ENCODE results near the gene AOAH. TPM values are rescaled to one million over a fixed set of nuclear protein-coding genes. Genes with fewer than 3 reads are reported as not detected.

AOAH gene
- total and polyA plus RNA-seq, 4 experiments from 2014 or later: 1.5 to 5.4 (median 4.2) TPM

DNA sequence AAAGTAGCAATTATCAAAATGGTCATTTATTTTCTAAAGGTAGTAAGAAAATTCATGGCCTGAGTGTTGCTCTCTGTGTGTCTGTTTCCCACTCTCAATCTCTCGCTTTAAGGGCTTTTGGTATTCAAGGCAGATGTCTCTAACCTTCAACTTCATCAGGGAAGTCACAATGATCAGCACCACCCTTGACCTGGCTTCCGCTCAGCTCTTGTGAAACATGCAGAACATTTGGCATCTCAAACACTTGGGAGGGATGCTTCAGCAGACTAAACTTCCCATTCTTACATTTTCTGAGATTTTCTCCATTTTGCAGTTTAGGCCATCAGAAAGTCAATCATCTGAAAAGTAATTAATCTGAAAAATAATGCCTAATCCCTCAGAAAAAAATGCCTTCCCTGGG lies 129.8 kb downstream of the AOAH start:
- H3K27ac Mint-ChIP-seq: no peak overlapping the region
- POLR2A ChIA-PET (ENCODE audit: partially characterized antibody): no interaction called here
- H3K4me1 Mint-ChIP-seq: no peaks in the 10 kb centered on the region
- Histone ChIP-seq H3K27ac (ENCODE audit: low read depth, low read length) (no peak overlapping the region), H3K4me3 (ENCODE audit: low read length in 2 of 2) (no peak overlapping the region), H3K9me3 (ENCODE audit: control insufficient read depth in 1 of 2, low read length in 2 of 2) (no peaks in the 10 kb centered on the region), H3K36me3 (ENCODE audit: insufficient read depth, low read length) (no peaks in the 10 kb centered on the region), H3K27me3 (ENCODE audit: insufficient read depth, low read length) (no peaks in the 10 kb centered on the region), H3K4me1 (ENCODE audit: insufficient read depth, low read length) (no peaks in the 10 kb centered on the region)
- H3K27me3 Mint-ChIP-seq: no peaks in the 10 kb centered on the region
- H3K9me3 Mint-ChIP-seq: peaks cover 0 to 4% (median 0%) of the 10 kb centered on the region in 8 donors
- CTCF ChIA-PET (ENCODE audit: partially characterized antibody): interaction anchor here (1.5 kb wide), 1 partner anchor 77 kb away, joined by 3 read pairs; no protein-coding TSS in a partner anchor
- no peak overlapping the region for H3K4me3 Mint-ChIP-seq
- peaks cover 0 to 5% of the 10 kb centered on the region in 2 donors for H3K36me3 Mint-ChIP-seq
- DNase-seq: no peak
- intact Hi-C loops (cut with micrococcal nuclease): no loop called here

GRCh38 chr7:36591636-36592035 lies 132.7 kb downstream of the AOAH start:
- H3K27me3 ChIP-seq (ENCODE audit: insufficient read depth, low read length): no peaks in the 10 kb centered on the region
- no peaks in the 10 kb centered on the region for H3K36me3 ChIP-seq (ENCODE audit: insufficient read depth, low read length)
- Mint-ChIP-seq H3K4me3 (no peak overlapping the region), H3K27me3 (no peaks in the 10 kb centered on the region), H3K27ac (no peak overlapping the region), H3K36me3 (peaks cover 0 to 5% of the 10 kb centered on the region in 2 donors), H3K4me1 (no peaks in the 10 kb centered on the region), H3K9me3 (peaks cover 0 to 4% (median 0%) of the 10 kb centered on the region in 8 donors)
- H3K9me3 ChIP-seq (ENCODE audit: control insufficient read depth in 1 of 2, low read length in 2 of 2): no peaks in the 10 kb centered on the region
- H3K4me1 ChIP-seq (ENCODE audit: insufficient read depth, low read length): no peaks in the 10 kb centered on the region
- intact Hi-C loops (cut with micrococcal nuclease): no loop called here
- H3K4me3 ChIP-seq (ENCODE audit: low read length in 2 of 2): no peak overlapping the region
- POLR2A ChIA-PET (ENCODE audit: partially characterized antibody): no interaction called here
- no peak for DNase-seq
- CTCF ChIA-PET (ENCODE audit: partially characterized antibody): interaction anchor here (0.6 to 0.8 kb wide), 2 partner anchors 18 to 68 kb away, joined by 3 read pairs; no protein-coding TSS in a partner anchor
- H3K27ac ChIP-seq (ENCODE audit: low read depth, low read length): no peak overlapping the region

DNA sequence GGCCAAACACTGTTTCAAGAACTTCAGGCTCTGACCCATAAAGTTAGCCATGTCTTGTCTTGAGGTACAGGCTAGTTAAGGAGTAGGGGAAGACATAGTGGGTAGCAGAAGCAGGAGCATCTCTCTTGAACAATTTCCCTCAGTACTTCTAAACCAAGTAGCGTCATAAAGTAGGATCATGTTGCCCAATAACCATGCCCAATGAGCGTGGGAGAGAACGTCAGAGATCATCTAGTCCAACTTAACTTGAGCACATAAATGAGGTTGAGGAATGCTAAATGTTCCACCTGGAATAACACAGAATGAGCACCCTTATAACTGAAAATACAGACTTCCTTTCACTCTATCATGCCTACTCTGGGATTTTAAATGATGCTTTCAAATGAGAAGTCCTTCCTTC lies 134.9 kb downstream of the AOAH start:
- Mint-ChIP-seq H3K4me1 (no peaks in the 10 kb centered on the region), H3K9me3 (peaks cover 0 to 4% (median 0%) of the 10 kb centered on the region in 8 donors), H3K27ac (no peak overlapping the region), H3K27me3 (no peaks in the 10 kb centered on the region), H3K4me3 (no peak overlapping the region), H3K36me3 (peaks cover 0 to 5% of the 10 kb centered on the region in 2 donors)
- CTCF ChIA-PET (ENCODE audit: partially characterized antibody): no interaction called here
- H3K36me3 ChIP-seq (ENCODE audit: insufficient read depth, low read length): no peaks in the 10 kb centered on the region
- POLR2A ChIA-PET (ENCODE audit: partially characterized antibody): no interaction called here
- H3K4me1 ChIP-seq (ENCODE audit: insufficient read depth, low read length): no peaks in the 10 kb centered on the region
- no peak for DNase-seq
- no peak overlapping the region for H3K4me3 ChIP-seq (ENCODE audit: low read length in 2 of 2)
- no peaks in the 10 kb centered on the region for H3K9me3 ChIP-seq (ENCODE audit: control insufficient read depth in 1 of 2, low read length in 2 of 2)
- H3K27ac ChIP-seq (ENCODE audit: low read depth, low read length): no peak overlapping the region
- H3K27me3 ChIP-seq (ENCODE audit: insufficient read depth, low read length): no peaks in the 10 kb centered on the region
- intact Hi-C loops (cut with micrococcal nuclease): no loop called here

- no peak for DNase-seq
- H3K27me3 ChIP-seq (ENCODE audit: insufficient read depth, low read length): no peaks in the 10 kb centered on the region
- H3K9me3 ChIP-seq (ENCODE audit: control insufficient read depth in 1 of 2, low read length in 2 of 2): no peaks in the 10 kb centered on the region
- Mint-ChIP-seq H3K27me3 (no peaks in the 10 kb centered on the region), H3K4me1 (no peaks in the 10 kb centered on the region), H3K27ac (peak overlapping the region in 1 of 7 donors; percentile 38), H3K36me3 (no peaks in the 10 kb centered on the region), H3K4me3 (no peak overlapping the region), H3K9me3 (peaks cover 0 to 9% (median 3%) of the 10 kb centered on the region in 8 donors)
- intact Hi-C loops (cut with micrococcal nuclease): no loop called here
- CTCF ChIA-PET (ENCODE audit: partially characterized antibody): interaction anchor here (1.3 kb wide), 1 partner anchor 11 kb away, joined by 3 read pairs; no protein-coding TSS in a partner anchor
- no peaks in the 10 kb centered on the region for H3K4me1 ChIP-seq (ENCODE audit: insufficient read depth, low read length)
- H3K27ac ChIP-seq (ENCODE audit: low read depth, low read length): no peak overlapping the region
- POLR2A ChIA-PET (ENCODE audit: partially characterized antibody): interaction anchor here (0.6 kb wide), 1 partner anchor 56 kb away, joined by 4 read pairs; no protein-coding TSS in a partner anchor
- no peaks in the 10 kb centered on the region for H3K36me3 ChIP-seq (ENCODE audit: insufficient read depth, low read length)
- no peak overlapping the region for H3K4me3 ChIP-seq (ENCODE audit: low read length in 2 of 2)
Measured at GRCh38 chr7:36583318-36583717, 141.0 kb downstream of the AOAH start.

DNA sequence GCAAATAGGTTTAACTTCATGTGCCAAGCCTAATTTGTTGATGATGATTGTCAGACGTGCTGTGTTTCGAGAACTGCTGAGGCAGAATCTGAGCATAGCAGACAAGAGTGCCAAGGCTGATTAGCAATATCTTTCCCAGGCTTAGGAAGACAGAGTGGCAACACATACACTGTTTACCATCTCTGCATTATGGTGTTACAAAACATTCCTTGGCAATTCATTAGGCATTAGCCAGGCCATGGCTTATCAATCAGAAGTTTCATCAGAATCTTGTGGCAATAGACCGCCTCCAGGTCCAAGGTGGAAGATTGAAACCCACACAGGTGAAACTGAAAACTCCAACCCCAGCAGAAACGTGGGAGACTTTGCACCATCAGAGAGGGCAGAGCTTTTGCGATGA lies 148.5 kb downstream of the AOAH start:
- Histone ChIP-seq H3K4me3 (ENCODE audit: low read length in 2 of 2) (no peak overlapping the region), H3K4me1 (ENCODE audit: insufficient read depth, low read length) (no peaks in the 10 kb centered on the region), H3K36me3 (ENCODE audit: insufficient read depth, low read length) (no peaks in the 10 kb centered on the region), H3K27ac (ENCODE audit: low read depth, low read length) (no peak overlapping the region), H3K9me3 (ENCODE audit: control insufficient read depth in 1 of 2, low read length in 2 of 2) (no peaks in the 10 kb centered on the region), H3K27me3 (ENCODE audit: insufficient read depth, low read length) (no peaks in the 10 kb centered on the region)
- no peaks in the 10 kb centered on the region for H3K4me1 Mint-ChIP-seq
- H3K36me3 Mint-ChIP-seq: peaks cover 1 to 14% of the 10 kb centered on the region in 2 donors
- peaks cover 0 to 3% of the 10 kb centered on the region in 2 donors for H3K27me3 Mint-ChIP-seq
- ChIA-PET CTCF (ENCODE audit: partially characterized antibody) (interaction anchor here (1.0 kb wide), 1 partner anchor 88 kb away, joined by 3 read pairs; no protein-coding TSS in a partner anchor), POLR2A (ENCODE audit: partially characterized antibody) (no interaction called here)
- H3K27ac Mint-ChIP-seq: peak overlapping the region in 1 of 7 donors; percentile 46
- DNase-seq: no peak
- H3K4me3 Mint-ChIP-seq: no peak overlapping the region
- H3K9me3 Mint-ChIP-seq: peaks cover 0 to 26% (median 7%) of the 10 kb centered on the region in 8 donors
- intact Hi-C loops (cut with micrococcal nuclease): no loop called here

GRCh38 chr7:36573066-36573465 lies 151.2 kb downstream of the AOAH start:
- Histone ChIP-seq H3K27ac (ENCODE audit: low read depth, low read length) (no peak overlapping the region), H3K27me3 (ENCODE audit: insufficient read depth, low read length) (no peaks in the 10 kb centered on the region), H3K4me3 (ENCODE audit: low read length in 2 of 2) (no peak overlapping the region), H3K9me3 (ENCODE audit: control insufficient read depth in 1 of 2, low read length in 2 of 2) (no peaks in the 10 kb centered on the region), H3K36me3 (ENCODE audit: insufficient read depth, low read length) (no peaks in the 10 kb centered on the region), H3K4me1 (ENCODE audit: insufficient read depth, low read length) (no peaks in the 10 kb centered on the region)
- H3K36me3 Mint-ChIP-seq: peaks cover 0 to 14% of the 10 kb centered on the region in 2 donors
- no peak overlapping the region for H3K27ac Mint-ChIP-seq
- peaks cover 0 to 14% (median 5%) of the 10 kb centered on the region in 8 donors for H3K9me3 Mint-ChIP-seq
- intact Hi-C loops (cut with micrococcal nuclease): no loop called here
- H3K27me3 Mint-ChIP-seq: peaks cover 0 to 3% of the 10 kb centered on the region in 2 donors
- CTCF ChIA-PET (ENCODE audit: partially characterized antibody): interaction anchor here (0.9 to 1.5 kb wide), 2 partner anchors 11 to 19 kb away, joined by 3 read pairs; no protein-coding TSS in a partner anchor
- H3K4me1 Mint-ChIP-seq: peaks cover 0 to 4% (median 0%) of the 10 kb centered on the region in 4 donors
- H3K4me3 Mint-ChIP-seq: no peak overlapping the region
- POLR2A ChIA-PET (ENCODE audit: partially characterized antibody): no interaction called here
- DNase-seq: no peak

DNA sequence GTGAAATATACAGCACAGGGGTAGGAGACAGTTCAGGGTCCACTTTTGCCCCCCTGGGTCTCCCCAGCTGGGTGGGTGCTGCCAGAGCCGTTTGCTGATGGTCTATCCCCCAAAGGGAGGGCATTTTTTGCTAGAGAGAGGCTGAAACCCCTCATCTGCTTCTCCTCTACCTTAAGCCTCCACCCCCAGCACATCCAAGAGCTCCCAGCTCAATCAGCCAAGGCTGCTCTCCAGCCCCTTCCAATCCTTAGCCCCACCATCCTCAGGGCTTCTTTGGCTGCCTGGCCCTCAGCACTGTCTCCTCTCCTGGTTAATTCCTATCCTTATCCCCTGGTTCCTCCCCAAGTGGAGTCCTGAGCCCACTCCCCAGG lies 153.1 kb downstream of the AOAH start:
- Mint-ChIP-seq H3K27me3 (peaks cover 0 to 3% of the 10 kb centered on the region in 2 donors), H3K27ac (no peak overlapping the region), H3K4me1 (peaks cover 0 to 4% (median 0%) of the 10 kb centered on the region in 4 donors), H3K4me3 (no peak overlapping the region), H3K36me3 (peaks cover 0 to 5% of the 10 kb centered on the region in 2 donors), H3K9me3 (peaks cover 0 to under 1% (median 0%) of the 10 kb centered on the region in 8 donors)
- ChIA-PET POLR2A (ENCODE audit: partially characterized antibody) (no interaction called here), CTCF (ENCODE audit: partially characterized antibody) (no interaction called here)
- no peak overlapping the region for H3K4me3 ChIP-seq (ENCODE audit: low read length in 2 of 2)
- DNase-seq: no peak
- no peaks in the 10 kb centered on the region for H3K4me1 ChIP-seq (ENCODE audit: insufficient read depth, low read length)
- intact Hi-C loops (cut with micrococcal nuclease): no loop called here
- H3K36me3 ChIP-seq (ENCODE audit: insufficient read depth, low read length): no peaks in the 10 kb centered on the region
- H3K27ac ChIP-seq (ENCODE audit: low read depth, low read length): no peak overlapping the region
- no peaks in the 10 kb centered on the region for H3K9me3 ChIP-seq (ENCODE audit: control insufficient read depth in 1 of 2, low read length in 2 of 2)
- no peaks in the 10 kb centered on the region for H3K27me3 ChIP-seq (ENCODE audit: insufficient read depth, low read length)

All from CD4-positive, alpha-beta memory T cell (primary cell).